PC-3 (cell line): Measurements from ENCODE around the gene FN3K. TPM values are rescaled to one million over a fixed set of nuclear protein-coding genes. Genes with fewer than 3 reads are reported as not detected.

Experiments used
- ATAC-seq: fragments of 200-7000 bp; cut with Tn5 transposase; 2 replicates; pipeline ENCODE4 v1.9.1; 2020; ENCODE audit warnings: mild to moderate bottlenecking, moderate library complexity
- Bru-seq: library from RNA; stranded (reverse); fragments of 400-500 nt; gene quantifications from one replicate; lab custom pipeline; 2021; lab: Mats Ljungman, UMichigan
- BruChase-seq, 2 experiments: library from RNA; stranded (reverse); fragments of 400-500 nt; gene quantifications; one replicate each; lab custom pipeline; 2021; lab: Mats Ljungman, UMichigan
- BruUV-seq: library from RNA; stranded (reverse); fragments of 400-500 nt; replicated peaks from 2 replicates; lab custom pipeline; 2021; lab: Mats Ljungman, UMichigan
- CTCF ChIA-PET: fragments of 300-600 bp; sonication (Branson Sonifier 250); formaldehyde crosslinking; loops from one replicate; lab custom pipeline; 2022; ENCODE audit warnings: antibody characterized with exemption; lab: Charles Lee
- POLR2A ChIA-PET: fragments of 300-600 bp; sonication (Branson Sonifier 250); formaldehyde crosslinking; loops from one replicate; lab custom pipeline; 2022; ENCODE audit warnings: antibody characterized with exemption; ENCODE audit not compliant: unreplicated experiment; lab: Charles Lee
- DNase-seq: peaks from one replicate; pipeline ENCODE4 v3.0.0-alpha.2; 2015
- H2AFZ ChIP-seq: fragments of 300-600 bp; sonication (generic); 2 replicates; pipeline ENCODE4 v1.6.0; 2016; ENCODE audit warnings: antibody characterized with exemption, low read length
- H3F3A ChIP-seq: fragments of 300-600 bp; sonication (generic); one replicate; pipeline ENCODE4 v1.6.0; 2017; ENCODE audit warnings: antibody characterized with exemption, low read length, control low read depth, mild to moderate bottlenecking; ENCODE audit not compliant: unreplicated experiment
- H3K27ac ChIP-seq: fragments of 300-600 bp; sonication (generic); 2 replicates; pipeline ENCODE4 v1.5.1; 2016; ENCODE audit warnings: mild to moderate bottlenecking, low read length
- H3K27me3 ChIP-seq: fragments of 300-600 bp; sonication (generic); 2 replicates; pipeline ENCODE4 v1.6.1; 2016; ENCODE audit warnings: low read length, mixed read lengths
- H3K36me3 ChIP-seq: fragments of 300-600 bp; sonication (generic); 2 replicates; pipeline ENCODE4 v1.6.1; 2016; ENCODE audit warnings: low read depth, mixed run types, low read length, mixed read lengths
- H3K4me1 ChIP-seq: fragments of 300-600 bp; sonication (generic); 2 replicates; pipeline ENCODE4 v1.5.1; 2016; ENCODE audit warnings: low read length; ENCODE audit not compliant: insufficient read depth
- H3K4me2 ChIP-seq: fragments of 300-600 bp; sonication (generic); 2 replicates; pipeline ENCODE4 v1.6.0; 2016; ENCODE audit warnings: low read length
- H3K4me3 ChIP-seq: fragments of 300-600 bp; sonication (generic); 2 replicates; pipeline ENCODE4 v1.5.1; 2016; ENCODE audit warnings: mild to moderate bottlenecking, low read length, mixed read lengths
- H3K79me2 ChIP-seq: fragments of 300-600 bp; sonication (generic); 2 replicates; pipeline ENCODE4 v1.6.1; 2017; ENCODE audit warnings: low read length, mixed read lengths
- H3K9ac ChIP-seq: fragments of 300-600 bp; sonication (generic); 2 replicates; pipeline ENCODE4 v1.6.0; 2016; ENCODE audit warnings: mild to moderate bottlenecking, low read length
- H3K9me2 ChIP-seq: fragments of 300-600 bp; sonication (generic); replicated peaks from 2 replicates; pipeline ENCODE4 v1.6.1; 2016; ENCODE audit warnings: mixed run types, low read length, mixed read lengths
- H3K9me3 ChIP-seq: fragments of 300-600 bp; sonication (generic); 2 replicates; pipeline ENCODE4 v1.6.1; 2016; ENCODE audit warnings: low read length, mixed read lengths
- H4K20me1 ChIP-seq: fragments of 300-600 bp; sonication (generic); 2 replicates; pipeline ENCODE4 v1.6.1; 2016; ENCODE audit warnings: low read length, mixed read lengths
- CTCF ChIP-seq: fragments of 300-600 bp; sonication (generic); conservative IDR thresholded peaks from 2 replicates; pipeline ENCODE4 v1.5.1; 2017; ENCODE audit warnings: antibody characterized with exemption, low read depth, mild to moderate bottlenecking, low read length
- EZH2 ChIP-seq: fragments of 300-600 bp; sonication (generic); IDR thresholded peaks from one replicate; pipeline ENCODE4 v1.6.1; 2017; ENCODE audit warnings: antibody characterized with exemption, mild to moderate bottlenecking, low read length; ENCODE audit not compliant: unreplicated experiment
- EZH2phosphoT487 ChIP-seq: fragments of 300-600 bp; sonication (generic); IDR thresholded peaks from 2 replicates; pipeline ENCODE4 v1.6.1; 2018; ENCODE audit warnings: mild to moderate bottlenecking, antibody characterized with exemption, low read length, borderline replicate concordance
- intact Hi-C: fragments of 100-400 bp; cut with micrococcal nuclease; formaldehyde crosslinking; loops from 2 replicates; pipeline ENCODE4 v1.9.0; 2023
- long read RNA-seq: library from polyadenylated mRNA; unstranded; transcript quantifications from one replicate; pipeline ENCODE4 v2.0.0, GENCODE V29; 2021; ENCODE audit not compliant: unreplicated experiment
- total RNA-seq: library from RNA; depleted of rRNA; stranded (reverse); fragments of >200 nt; gene quantifications from 2 replicates; pipeline ENCODE4 v1.2.3, GENCODE V29; 2014; rRNA removed

The FN3K gene
- total RNA-seq (8.4 and 14.7 TPM in 2 replicates), Bru-seq, nascent RNA (percentile 63 among the genes with signal in this experiment), BruChase-seq, experiment 1, labeled RNA remaining after a 6-hour chase (percentile 60 among the genes with signal in this experiment), BruChase-seq, experiment 2, labeled RNA remaining after a 2-hour chase (percentile 65 among the genes with signal in this experiment)
- long read RNA-seq, partial matches to known transcripts = 3 of 7 reads
- long read RNA-seq, other reads (novel, unspliced or antisense) = 3 of 7 reads

GRCh38 chr17:82734987-82735866, at the start of gene FN3K:
FN3K (plus strand) TSS chr17:82735615; CDS start chr17:82735637, 22 bp downstream.
- Histone ChIP-seq H3K9ac (peak within 1 kb of the TSS; percentile 77), H3F3A (no peaks in the 10 kb centered on the region), H4K20me1 (no peaks in the 10 kb centered on the region), H3K27ac (no peak within 1 kb of the TSS), H3K79me2 (0 out of 2 replicates have a peak, but pooled peaks cover 4% of the 10 kb centered on the region), H3K36me3 (peaks cover 16% of the 10 kb centered on the region), H2AFZ (peak within 1 kb of the TSS; percentile 94), H3K4me3 (peak within 1 kb of the TSS; percentile 78), H3K27me3 (no peaks in the 10 kb centered on the region), H3K4me1 (peaks cover 6% of the 10 kb centered on the region; the same call in 1 of the 2 replicates), H3K4me2 (peak within 1 kb of the TSS; percentile 98), H3K9me2 (no peaks in the 10 kb centered on the region), H3K9me3 (peaks cover 5% of the 10 kb centered on the region; the same call in 1 of the 2 replicates)
- ChIA-PET CTCF (interaction anchor here (0.6 kb wide), 1 partner anchor 66 kb away, joined by 4 read pairs; no protein-coding TSS in a partner anchor), POLR2A (no interaction called here)
- intact Hi-C loops = no loop called here
- BruUV-seq = TSS peak; percentile 58
- ATAC-seq (peak; percentile 79), DNase-seq (peak; percentile 63)
- TF ChIP-seq EZH2phosphoT487 = peak; percentile 64; the same call in 1 of the 2 replicates
- TF ChIP-seq EZH2 = no peak

GRCh38 chr17:82686366-82687324, 48.8 kb upstream of the FN3K start:
- H3K4me1 ChIP-seq = peaks cover 5% of the 10 kb centered on the region
- ChIA-PET CTCF (no interaction called here), POLR2A (no interaction called here)
- no peak overlapping the region for H3K4me3 ChIP-seq
- H3K36me3 ChIP-seq = peaks cover 4% of the 10 kb centered on the region; the same call in 1 of the 2 replicates
- no peak for DNase-seq
- H4K20me1 ChIP-seq = no peaks in the 10 kb centered on the region
- no peaks in the 10 kb centered on the region for H3K79me2 ChIP-seq
- intact Hi-C loops = no loop called here
- H3K9me2 ChIP-seq = no peaks in the 10 kb centered on the region
- H3F3A ChIP-seq = no peaks in the 10 kb centered on the region
- no peaks in the 10 kb centered on the region for H3K27me3 ChIP-seq
- no peak for ATAC-seq
- no peak overlapping the region for H3K27ac ChIP-seq
- BruUV-seq = no TSS peak
- H3K4me2 ChIP-seq = no peak overlapping the region
- H3K9ac ChIP-seq = no peak overlapping the region
- 0 out of 2 replicates have a peak, but pooled peaks cover 3% of the 10 kb centered on the region for H3K9me3 ChIP-seq
- TF ChIP-seq EZH2 (no peak), EZH2phosphoT487 (no peak), CTCF (no peak)
- no peak overlapping the region for H2AFZ ChIP-seq
